Spleen (tissue), 7 donors: ENCODE measurements around the gene ZNF785.

Source experiments
- CTCF ChIP-seq, 11 experiments: fragments of 200-600 bp in 7 of 11; fragments of 450-650 bp in 4 of 11; sonication (generic) in 4 of 11; IDR thresholded peaks in 8 of 11; conservative IDR thresholded peaks in 3 of 11; 1 replicate in 7 of 11; 2 replicates in 4 of 11; pipeline versions ENCODE4 v1.4.0 to v1.8.0; 2016 to 2021; ENCODE audit warnings: antibody characterized with exemption in 11 of 11, inconsistent platforms in 4 of 11, mild to moderate bottlenecking in 1 of 11
- POLR2AphosphoS5 ChIP-seq, 3 donors: sonication (generic); formaldehyde crosslinking; IDR thresholded peaks; one replicate each; pipeline ENCODE4 v1.5.1; 2017; ENCODE audit warnings: antibody characterized with exemption in 3 of 3
- donor health status: DM: no; HTN: no; CAD: no; lungs with moderate emphysema.
- donor health status: DM: no; HTN: no; CAD: no.
- donor health status: DM: no; HTN: no; CAD: no.

DNA sequence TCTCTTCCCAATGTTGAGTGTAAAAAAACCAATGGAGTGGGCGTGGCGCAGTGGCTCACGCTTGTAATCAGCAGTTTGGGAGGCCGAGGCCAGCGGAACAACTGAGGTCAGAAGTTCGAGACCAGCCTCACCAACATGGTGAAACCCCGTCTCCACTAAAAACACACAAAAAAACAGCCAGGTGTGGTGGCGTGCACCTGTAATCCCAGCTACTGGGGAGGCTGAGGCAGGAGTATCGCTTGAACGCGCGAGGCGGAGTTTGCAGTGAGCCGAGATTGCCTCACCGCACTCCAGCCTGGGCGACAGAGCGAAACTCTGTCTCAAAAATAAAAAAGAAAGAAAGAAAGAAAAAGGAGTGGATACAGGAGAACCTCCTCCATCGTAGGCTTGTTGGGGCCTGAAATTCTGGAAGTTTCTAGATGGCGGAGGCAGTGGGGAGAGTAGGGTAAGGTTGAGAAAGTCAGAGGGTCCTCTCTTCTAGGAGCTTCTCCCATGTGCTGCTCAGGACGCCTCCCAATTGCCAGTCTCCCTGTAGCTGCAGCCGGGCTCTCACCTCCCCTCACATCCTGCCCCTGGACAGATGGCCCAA, 26.6 kb downstream of the ZNF785 start:
- TF ChIP-seq CTCF (IDR thresholded peaks at IDR 0.05 in 8 of 11, conservative IDR thresholded peaks at IDR 0.05 in 3 of 11) (no peak), POLR2AphosphoS5 (IDR thresholded peaks at IDR 0.05) (no peak)
